ENCODE measurements around the gene EGFL8. TPM values are rescaled to one million over a fixed set of nuclear protein-coding genes. Genes with fewer than 3 reads are reported as not detected.

The EGFL8 gene
- total RNA-seq, 1 experiment from 2014 or later = 2.8 TPM

DNA sequence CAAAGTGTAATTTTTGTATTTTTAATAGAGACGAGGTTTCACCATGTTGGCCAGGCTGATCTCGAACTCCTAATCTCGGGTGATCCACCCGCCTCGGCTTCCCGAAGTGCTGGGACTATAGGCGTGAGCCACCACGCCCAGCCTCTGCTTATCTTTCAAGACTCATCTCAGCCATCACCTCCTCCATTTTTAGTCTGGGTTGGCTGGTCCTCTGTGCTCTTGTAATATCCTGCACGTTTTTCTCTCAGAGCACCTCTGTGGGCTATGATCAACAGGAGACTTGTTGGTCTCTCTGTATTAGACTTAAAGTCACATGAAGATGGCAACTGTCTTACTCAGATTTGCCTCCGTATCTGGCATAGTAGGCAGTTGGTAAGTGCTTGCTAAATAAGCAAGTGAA lies 51.9 kb downstream of the EGFL8 start:
- Histone ChIP-seq H3K9me3 (no peaks in the 10 kb centered on the region), H3K27me3 (no peaks in the 10 kb centered on the region), H3K4me3 (no peak overlapping the region), H3K36me3 (no peaks in the 10 kb centered on the region)
- no peak for DNase-seq

DNA sequence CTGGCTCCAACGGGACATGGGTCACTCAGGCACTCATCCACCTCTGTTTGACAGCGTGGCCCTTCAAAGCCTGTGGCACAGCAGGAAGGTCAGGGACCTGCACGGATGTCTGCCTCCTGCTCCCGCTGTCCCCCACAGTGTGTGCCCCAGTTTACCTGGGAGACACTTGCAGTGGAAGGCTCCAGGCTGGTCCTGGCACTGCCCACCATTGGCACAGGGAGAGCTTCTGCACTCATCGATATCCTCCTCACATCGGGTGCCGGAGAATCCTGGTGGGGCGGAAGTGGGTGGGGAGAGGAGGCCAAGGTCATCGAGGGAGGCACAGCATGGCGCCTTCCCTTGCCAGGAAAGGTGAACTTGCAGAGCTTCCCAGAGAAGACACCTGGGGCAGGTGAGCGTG lies 52.6 kb downstream of the EGFL8 start:
- no peaks in the 10 kb centered on the region for H3K9me3 ChIP-seq
- no peak for DNase-seq
- no peaks in the 10 kb centered on the region for H3K36me3 ChIP-seq
- H3K27me3 ChIP-seq = no peaks in the 10 kb centered on the region
- no peak overlapping the region for H3K4me3 ChIP-seq

Other genes with a start within 250 kb of the EGFL8 start
- 0.13 and 0.20 TPM in 2 replicates for gene C2, start 236.9 kb upstream of the EGFL8 start, total RNA-seq (2014; rRNA removed; shearing (Covaris generic); ENCODE audit: low replicate concordance)
- gene CFB, start 218.5 kb upstream of the EGFL8 start, total RNA-seq (2014; rRNA removed; shearing (Covaris generic); ENCODE audit: low replicate concordance) = 2.2 and 6.9 TPM in 2 replicates
- gene NELFE, start 205.6 kb upstream of the EGFL8 start, total RNA-seq (2014; rRNA removed; shearing (Covaris generic); ENCODE audit: low replicate concordance) = 111 and 131 TPM in 2 replicates
- gene SKIC2, start 205.4 kb upstream of the EGFL8 start, total RNA-seq (2014; rRNA removed; shearing (Covaris generic); ENCODE audit: low replicate concordance) = 22.9 and 25.2 TPM in 2 replicates
- gene DXO, start 192.5 kb upstream of the EGFL8 start, total RNA-seq (2014; rRNA removed; shearing (Covaris generic); ENCODE audit: low replicate concordance) = 9.8 and 13.7 TPM in 2 replicates
- 0.26 TPM in 1 of 2 replicates, not detected in the other for gene C4A, start 182.5 kb upstream of the EGFL8 start, total RNA-seq (2014; rRNA removed; shearing (Covaris generic); ENCODE audit: low replicate concordance)
- 0.26 and 0.81 TPM in 2 replicates for gene C4B, start 149.8 kb upstream of the EGFL8 start, total RNA-seq (2014; rRNA removed; shearing (Covaris generic); ENCODE audit: low replicate concordance)
- not detected in 2 replicates for gene CYP21A2, start 126.2 kb upstream of the EGFL8 start, total RNA-seq (2014; rRNA removed; shearing (Covaris generic); ENCODE audit: low replicate concordance)
- gene TNXB, start 55.3 kb upstream of the EGFL8 start, total RNA-seq (2014; rRNA removed; shearing (Covaris generic); ENCODE audit: low replicate concordance) = 0.44 and 3.6 TPM in 2 replicates
- 2.9 and 7.5 TPM in 2 replicates for gene ATF6B, start 36.3 kb upstream of the EGFL8 start, total RNA-seq (2014; rRNA removed; shearing (Covaris generic); ENCODE audit: low replicate concordance)
- gene FKBPL, start 34.3 kb upstream of the EGFL8 start, total RNA-seq (2014; rRNA removed; shearing (Covaris generic); ENCODE audit: low replicate concordance) = 4.0 and 13.0 TPM in 2 replicates
- gene PRRT1, start 12.7 kb upstream of the EGFL8 start, total RNA-seq (2014; rRNA removed; shearing (Covaris generic); ENCODE audit: low replicate concordance) = not detected in 2 replicates
- 2.9 and 5.9 TPM in 2 replicates for gene PPT2, start 10.5 kb upstream of the EGFL8 start, total RNA-seq (2014; rRNA removed; shearing (Covaris generic); ENCODE audit: low replicate concordance)
- gene AGPAT1, start 11.5 kb downstream of the EGFL8 start, total RNA-seq (2014; rRNA removed; shearing (Covaris generic); ENCODE audit: low replicate concordance) = 22.8 and 24.8 TPM in 2 replicates
- gene RNF5, start 13.8 kb downstream of the EGFL8 start, total RNA-seq (2014; rRNA removed; shearing (Covaris generic); ENCODE audit: low replicate concordance) = 28.7 and 38.3 TPM in 2 replicates
- 1.4 TPM in 1 of 2 replicates, not detected in the other for gene AGER, start 19.7 kb downstream of the EGFL8 start, total RNA-seq (2014; rRNA removed; shearing (Covaris generic); ENCODE audit: low replicate concordance)
- 10.9 and 13.2 TPM in 2 replicates for gene PBX2, start 25.6 kb downstream of the EGFL8 start, total RNA-seq (2014; rRNA removed; shearing (Covaris generic); ENCODE audit: low replicate concordance)
- gene GPSM3, start 28.0 kb downstream of the EGFL8 start, total RNA-seq (2014; rRNA removed; shearing (Covaris generic); ENCODE audit: low replicate concordance) = 0.10 and 0.20 TPM in 2 replicates
- 0.25 TPM in 1 of 2 replicates, not detected in the other for gene NOTCH4, start 59.5 kb downstream of the EGFL8 start, total RNA-seq (2014; rRNA removed; shearing (Covaris generic); ENCODE audit: low replicate concordance)
- not detected in 2 replicates for gene TSBP1, start 207.3 kb downstream of the EGFL8 start, total RNA-seq (2014; rRNA removed; shearing (Covaris generic); ENCODE audit: low replicate concordance)
- gene BTNL2, start 242.6 kb downstream of the EGFL8 start, total RNA-seq (2014; rRNA removed; shearing (Covaris generic); ENCODE audit: low replicate concordance) = not detected in 2 replicates

Measured in MG63 (cell line).